Stimulated activated CD4-positive, alpha-beta T cell treated with anti-CD3 and anti-CD28 coated beads, Interleukin-15, amount 100 ng/mL, for 24 hours (primary cell): ENCODE data around the gene TMPRSS13.

ENCODE experiments used
- DNase-seq: peaks from one replicate; pipeline ENCODE4 v3.0.0-alpha.2; 2020

TMPRSS13 gene

GRCh38 chr11:117910525-117910924, 18.7 kb downstream of the TMPRSS13 start:
- no peak for DNase-seq

- DNase-seq, result no peak
Measured at GRCh38 chr11:117909611-117910382, 19.4 kb downstream of the TMPRSS13 start.

GRCh38 chr11:117908959-117909610, 20.1 kb downstream of the TMPRSS13 start:
- no peak for DNase-seq

- DNase-seq, result no peak
Measured at GRCh38 chr11:117908109-117908895, 20.9 kb downstream of the TMPRSS13 start.

- peak; percentile 77 for DNase-seq
Measured at GRCh38 chr11:117907276-117908108, 21.7 kb downstream of the TMPRSS13 start.

GRCh38 chr11:117906710-117907109, 22.5 kb downstream of the TMPRSS13 start:
- DNase-seq, result no peak

GRCh38 chr11:117906126-117906525, 23.1 kb downstream of the TMPRSS13 start:
- no peak for DNase-seq

- no peak for DNase-seq
Measured at GRCh38 chr11:117905524-117905923, 23.7 kb downstream of the TMPRSS13 start.

GRCh38 chr11:117903505-117904382, 25.5 kb downstream of the TMPRSS13 start:
- no peak for DNase-seq

GRCh38 chr11:117902001-117902845, 27.0 kb downstream of the TMPRSS13 start:
- DNase-seq, result no peak

GRCh38 chr11:117901601-117902000, 27.6 kb downstream of the TMPRSS13 start:
- no peak for DNase-seq

GRCh38 chr11:117900720-117901440, 28.3 kb downstream of the TMPRSS13 start:
- DNase-seq, result no peak

- no peak for DNase-seq
Measured at GRCh38 chr11:117900121-117900648, 29.0 kb downstream of the TMPRSS13 start.

GRCh38 chr11:117898059-117898458, 31.1 kb downstream of the TMPRSS13 start:
- no peak for DNase-seq

GRCh38 chr11:117892651-117893050, 36.6 kb downstream of the TMPRSS13 start:
- DNase-seq, result no peak

GRCh38 chr11:117891362-117891761, 37.8 kb downstream of the TMPRSS13 start:
- no peak for DNase-seq

- DNase-seq, result no peak
Measured at GRCh38 chr11:117888139-117888566, 41.0 kb downstream of the TMPRSS13 start.

GRCh38 chr11:117887431-117888138, 41.6 kb downstream of the TMPRSS13 start:
- DNase-seq, result no peak

- no peak for DNase-seq
Measured at GRCh38 chr11:117885777-117886176, 43.4 kb downstream of the TMPRSS13 start.
